ENCODE results near the gene MCEMP1.

The MCEMP1 gene

GRCh38 chr19:7705387-7706187 is 28.7 kb downstream of the MCEMP1 start:
- H3K4me2 ChIP-seq (ENCODE audit: low read depth, low read length, poor library complexity, severe bottlenecking), result no peak overlapping the region
- H3K36me3 ChIP-seq (ENCODE audit: low read length), result no peaks in the 10 kb centered on the region
- no peak overlapping the region for H3K27ac ChIP-seq (ENCODE audit: low read depth, low read length)
- H4K20me1 ChIP-seq (ENCODE audit: low read depth, low read length), result no peaks in the 10 kb centered on the region
- H3K79me2 ChIP-seq (ENCODE audit: insufficient read depth, low read length), result no peaks in the 10 kb centered on the region
- H3K9me3 ChIP-seq (ENCODE audit: insufficient read depth, low read length), result no peaks in the 10 kb centered on the region
- no peaks in the 10 kb centered on the region for H3K27me3 ChIP-seq (ENCODE audit: low read length)
- TF ChIP-seq CTCF (IDR thresholded peaks at IDR 0.05; ENCODE audit: insufficient read depth, low read length, poor library complexity, severe bottlenecking) (no peak), EZH2phosphoT487 (conservative IDR thresholded peaks at IDR 0.05; ENCODE audit: low read length) (no peak)
- H3K9me2 ChIP-seq (replicated peaks; ENCODE audit: insufficient read depth, low read length), result no peaks in the 10 kb centered on the region
- no peak overlapping the region for H3K4me3 ChIP-seq (ENCODE audit: insufficient read depth, low read length, poor library complexity, severe bottlenecking)
- no peak overlapping the region for H2AFZ ChIP-seq (ENCODE audit: low read depth, low read length, severe bottlenecking)
- no peaks in the 10 kb centered on the region for H3F3A ChIP-seq (ENCODE audit: insufficient read depth)
- H3K9ac ChIP-seq (ENCODE audit: low read length), result no peak overlapping the region

- Histone ChIP-seq H3K4me3 (ENCODE audit: insufficient read depth, low read length, poor library complexity, severe bottlenecking) (no peak overlapping the region), H3K9ac (ENCODE audit: low read length) (no peak overlapping the region), H3F3A (ENCODE audit: insufficient read depth) (no peaks in the 10 kb centered on the region), H3K9me3 (ENCODE audit: insufficient read depth, low read length) (no peaks in the 10 kb centered on the region), H3K27me3 (ENCODE audit: low read length) (no peaks in the 10 kb centered on the region), H2AFZ (ENCODE audit: low read depth, low read length, severe bottlenecking) (no peak overlapping the region), H3K79me2 (ENCODE audit: insufficient read depth, low read length) (no peaks in the 10 kb centered on the region), H3K4me2 (ENCODE audit: low read depth, low read length, poor library complexity, severe bottlenecking) (no peak overlapping the region), H3K36me3 (ENCODE audit: low read length) (no peaks in the 10 kb centered on the region), H3K27ac (ENCODE audit: low read depth, low read length) (no peak overlapping the region), H4K20me1 (ENCODE audit: low read depth, low read length) (no peaks in the 10 kb centered on the region), H3K9me2 (replicated peaks; ENCODE audit: insufficient read depth, low read length) (no peaks in the 10 kb centered on the region)
- TF ChIP-seq EZH2phosphoT487 (conservative IDR thresholded peaks at IDR 0.05; ENCODE audit: low read length) (no peak), CTCF (IDR thresholded peaks at IDR 0.05; ENCODE audit: insufficient read depth, low read length, poor library complexity, severe bottlenecking) (no peak)
These were observed 29.5 kb downstream of the MCEMP1 start for GRCh38 chr19:7706188-7706954.

GRCh38 chr19:7706955-7707456 is 30.1 kb downstream of the MCEMP1 start:
- no peaks in the 10 kb centered on the region for H3K79me2 ChIP-seq (ENCODE audit: insufficient read depth, low read length)
- H3K4me2 ChIP-seq (ENCODE audit: low read depth, low read length, poor library complexity, severe bottlenecking), result no peak overlapping the region
- H3K4me3 ChIP-seq (ENCODE audit: insufficient read depth, low read length, poor library complexity, severe bottlenecking), result no peak overlapping the region
- H3K9me2 ChIP-seq (replicated peaks; ENCODE audit: insufficient read depth, low read length), result no peaks in the 10 kb centered on the region
- H3K9ac ChIP-seq (ENCODE audit: low read length), result no peak overlapping the region
- TF ChIP-seq CTCF (IDR thresholded peaks at IDR 0.05; ENCODE audit: insufficient read depth, low read length, poor library complexity, severe bottlenecking) (no peak), EZH2phosphoT487 (conservative IDR thresholded peaks at IDR 0.05; ENCODE audit: low read length) (no peak)
- H3K9me3 ChIP-seq (ENCODE audit: insufficient read depth, low read length), result no peaks in the 10 kb centered on the region
- no peaks in the 10 kb centered on the region for H3K27me3 ChIP-seq (ENCODE audit: low read length)
- no peaks in the 10 kb centered on the region for H4K20me1 ChIP-seq (ENCODE audit: low read depth, low read length)
- H3K36me3 ChIP-seq (ENCODE audit: low read length), result no peaks in the 10 kb centered on the region
- no peak overlapping the region for H3K27ac ChIP-seq (ENCODE audit: low read depth, low read length)
- no peaks in the 10 kb centered on the region for H3F3A ChIP-seq (ENCODE audit: insufficient read depth)
- no peak overlapping the region for H2AFZ ChIP-seq (ENCODE audit: low read depth, low read length, severe bottlenecking)

All from SU-DHL-6 (cell line).